Activated CD4-positive, alpha-beta memory T cell treated with anti-CD3 and anti-CD28 coated beads for 36 hours (primary cell): ENCODE measurements around the gene YIPF3. TPM values are rescaled to one million over a fixed set of nuclear protein-coding genes. Genes with fewer than 3 reads are reported as not detected.

ENCODE experiments used
- CTCF ChIA-PET: fragments of 350-600 bp; sonication (Branson Sonifier 250); formaldehyde crosslinking; loops from one replicate; lab custom pipeline; 2021; ENCODE audit warnings: antibody characterized with exemption, inconsistent platforms; lab: Charles Lee
- POLR2A ChIA-PET: fragments of 350-600 bp; sonication (Branson Sonifier 250); formaldehyde crosslinking; loops from one replicate; lab custom pipeline; 2021; ENCODE audit warnings: antibody characterized with exemption; lab: Charles Lee
- DNase-seq: peaks from one replicate; pipeline ENCODE4 v3.0.0-alpha.2; 2020
- H3K27ac Mint-ChIP-seq: one replicate; pipeline ENCODE4 v1.8.0; 2021; ENCODE audit warnings: mixed read lengths
- H3K27me3 Mint-ChIP-seq: one replicate; pipeline ENCODE4 v1.8.0; 2021; ENCODE audit warnings: mixed read lengths
- H3K36me3 Mint-ChIP-seq: one replicate; pipeline ENCODE4 v1.8.0; 2021; ENCODE audit warnings: mixed read lengths
- H3K4me1 Mint-ChIP-seq: one replicate; pipeline ENCODE4 v1.8.0; 2021; ENCODE audit warnings: low read depth, mixed read lengths
- H3K4me3 Mint-ChIP-seq: one replicate; pipeline ENCODE4 v1.8.0; 2021; ENCODE audit warnings: mild to moderate bottlenecking, mixed read lengths
- H3K9me3 Mint-ChIP-seq: one replicate; pipeline ENCODE4 v1.8.0; 2021; ENCODE audit warnings: mixed read lengths
- intact Hi-C: fragments of 100-400 bp; cut with micrococcal nuclease; formaldehyde crosslinking; loops from one replicate; pipeline ENCODE4 v1.15.1; 2023
- total RNA-seq, 2 experiments: library from RNA; stranded (reverse); gene quantifications; one replicate each; pipeline ENCODE4 v1.2.3, GENCODE V29; 2021

YIPF3 gene
- total RNA-seq, 2 experiments from 2014 or later, result 38.3 to 39.3 TPM

- Mint-ChIP-seq H3K4me1 (peaks cover 19% of the 10 kb centered on the region), H3K27ac (no peak overlapping the region), H3K4me3 (peak overlapping the region; percentile 63), H3K36me3 (peaks cover 14% of the 10 kb centered on the region), H3K27me3 (peaks cover 17% of the 10 kb centered on the region), H3K9me3 (no peaks in the 10 kb centered on the region)
- DNase-seq, result no peak
- intact Hi-C loops, result no loop called here
- CTCF ChIA-PET, result interaction anchor here (0.5 to 5.8 kb wide), 11 partner anchors 7 to 280 kb away, joined by 3 to 65 read pairs (median 3); partner anchors contain the start of genes CRIP3, DLK2, DNPH1 and POLR1C
- POLR2A ChIA-PET, result interaction anchor here (0.6 to 1.5 kb wide), 3 partner anchors 54 to 139 kb away, joined by 3 to 4 read pairs (median 3); partner anchors contain the start of gene DLK2
These were observed 7.4 kb downstream of the YIPF3 start for GRCh38 chr6:43509142-43509983.

DNA sequence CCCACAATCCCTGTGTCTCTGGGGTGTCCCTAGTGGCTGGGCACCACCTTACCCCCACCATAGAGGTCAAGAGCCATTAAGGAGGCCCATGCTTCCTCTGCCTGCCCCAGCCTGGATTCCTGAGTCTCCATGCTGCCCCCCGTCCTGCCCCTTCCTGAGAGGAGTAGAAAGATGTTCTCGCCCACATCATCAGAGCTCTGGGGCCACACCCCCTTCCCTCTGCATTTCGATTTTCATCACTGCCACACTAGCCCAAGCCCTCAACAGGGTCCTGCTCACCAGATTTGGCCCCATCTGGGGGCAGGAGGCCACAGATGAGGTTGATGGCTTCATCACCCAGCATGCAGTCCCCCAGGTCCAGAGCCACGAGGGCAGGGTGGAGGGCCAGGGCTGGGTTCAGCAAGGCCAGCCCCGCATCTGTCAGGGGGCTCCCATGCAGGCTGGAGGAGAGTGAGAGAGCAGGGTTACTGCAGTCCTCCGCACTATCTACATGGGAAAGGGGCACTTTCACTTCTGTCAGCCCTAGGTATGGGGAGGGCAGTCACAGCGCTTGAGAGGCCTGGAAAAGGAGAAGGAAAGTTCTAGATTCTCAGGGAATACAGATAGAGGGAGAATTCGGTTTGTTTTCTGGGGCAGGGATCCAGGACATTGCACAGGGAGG is 8.1 kb downstream of the YIPF3 start:
- CTCF ChIA-PET, result interaction anchor here (0.6 to 5.8 kb wide), 6 partner anchors 8 to 444 kb away, joined by 3 to 65 read pairs (median 26); partner anchors contain the start of genes DLK2, DNPH1, POLR1C and YIPF3
- peaks cover 15% of the 10 kb centered on the region for H3K4me1 Mint-ChIP-seq
- intact Hi-C loops, result no loop called here
- POLR2A ChIA-PET, result interaction anchor here (1.4 to 2.3 kb wide), 2 partner anchors 13 to 63 kb away, joined by 3 to 6 read pairs; no protein-coding TSS in a partner anchor
- no peaks in the 10 kb centered on the region for H3K9me3 Mint-ChIP-seq
- no peak overlapping the region for H3K27ac Mint-ChIP-seq
- DNase-seq, result no peak
- peak overlapping the region; percentile 63 for H3K4me3 Mint-ChIP-seq
- peaks cover 14% of the 10 kb centered on the region for H3K36me3 Mint-ChIP-seq
- H3K27me3 Mint-ChIP-seq, result peaks cover 17% of the 10 kb centered on the region

DNA sequence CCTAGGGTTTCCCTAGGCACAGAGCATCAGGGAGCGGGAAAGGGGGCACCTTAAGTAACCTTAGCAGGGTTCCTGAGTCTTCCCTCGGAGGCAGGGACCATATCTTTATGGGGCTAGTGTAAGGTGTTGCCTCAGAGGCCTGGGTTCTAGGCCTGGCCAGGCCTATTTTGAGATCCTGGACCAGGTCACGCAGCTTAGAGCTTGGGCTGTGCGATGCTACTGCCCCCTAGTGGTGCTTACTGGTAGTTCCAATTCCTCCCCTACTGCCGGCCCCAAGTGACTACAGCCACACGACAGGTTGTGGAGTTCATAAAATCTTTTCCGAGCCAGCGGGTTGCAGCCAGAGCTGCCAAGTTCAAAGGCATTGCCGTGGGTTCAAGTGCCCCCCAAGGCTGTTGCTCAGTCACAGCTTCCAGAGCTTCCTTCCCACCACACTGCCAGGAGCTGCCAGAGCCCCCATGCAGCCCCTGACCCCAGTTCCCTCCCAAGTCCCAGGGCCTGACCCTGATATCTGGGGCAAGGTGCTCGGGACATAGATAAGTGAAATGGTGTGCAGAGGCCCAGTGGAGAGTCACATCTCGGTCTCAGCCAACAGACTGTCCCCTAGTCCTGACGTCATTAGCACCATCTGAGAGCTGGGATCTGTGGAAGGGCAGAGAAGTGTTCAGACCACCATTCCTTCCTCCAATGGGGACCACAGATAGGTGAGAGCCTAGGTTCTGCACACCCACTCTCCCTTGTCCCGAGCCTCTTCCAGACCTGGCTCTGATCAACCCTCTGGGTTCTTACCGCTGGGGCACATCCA is 9.9 kb downstream of the YIPF3 start:
- POLR2A ChIA-PET, result interaction anchor here (0.7 to 2.3 kb wide), 5 partner anchors 10 to 277 kb away, joined by 3 to 6 read pairs (median 4); partner anchors contain the start of genes DNPH1, POLR1C and YIPF3
- CTCF ChIA-PET, result interaction anchor here (0.8 to 5.8 kb wide), 49 partner anchors 8 to 363 kb away, joined by 3 to 65 read pairs (median 4); partner anchors contain the start of genes CRIP3, DLK2, DNPH1 and POLR1C

GRCh38 chr6:43506171-43506570 is 10.6 kb downstream of the YIPF3 start:
- peaks cover 17% of the 10 kb centered on the region for H3K27me3 Mint-ChIP-seq
- peaks cover 10% of the 10 kb centered on the region for H3K4me1 Mint-ChIP-seq
- no peak overlapping the region for H3K4me3 Mint-ChIP-seq
- intact Hi-C loops, result loop anchor here (1.0 to 2.0 kb wide), 5 partner anchors 29 to 332 kb away; partner anchors contain the start of gene TJAP1
- POLR2A ChIA-PET, result interaction anchor here (1.6 to 1.7 kb wide), 2 partner anchors 10 to 277 kb away, joined by 3 to 6 read pairs; partner anchors contain the start of genes DNPH1, POLR1C and YIPF3
- no peak overlapping the region for H3K27ac Mint-ChIP-seq
- H3K9me3 Mint-ChIP-seq, result no peaks in the 10 kb centered on the region
- DNase-seq, result no peak
- CTCF ChIA-PET, result interaction anchor here (0.6 to 5.8 kb wide), 43 partner anchors 10 to 395 kb away, joined by 3 to 65 read pairs (median 4); partner anchors contain the start of genes CRIP3, DLK2, DNPH1 and POLR1C
- H3K36me3 Mint-ChIP-seq, result peaks cover 7% of the 10 kb centered on the region

More for the DNA sequence above, 9.9 kb downstream of the YIPF3 start:
- DNase-seq, result peak; percentile 87
- H3K9me3 Mint-ChIP-seq, result no peaks in the 10 kb centered on the region
- no peak overlapping the region for H3K27ac Mint-ChIP-seq
- peaks cover 12% of the 10 kb centered on the region for H3K4me1 Mint-ChIP-seq
- peaks cover 12% of the 10 kb centered on the region for H3K36me3 Mint-ChIP-seq
- intact Hi-C loops, result loop anchor here (1.0 to 2.0 kb wide), 5 partner anchors 30 to 333 kb away; partner anchors contain the start of gene TJAP1
- H3K4me3 Mint-ChIP-seq, result no peak overlapping the region
- H3K27me3 Mint-ChIP-seq, result peaks cover 17% of the 10 kb centered on the region

GRCh38 chr6:43505718-43506117 is 11.0 kb downstream of the YIPF3 start:
- intact Hi-C loops, result loop anchor here (1.0 to 2.0 kb wide), 5 partner anchors 29 to 331 kb away; partner anchors contain the start of gene TJAP1
- peaks cover 17% of the 10 kb centered on the region for H3K27me3 Mint-ChIP-seq
- H3K4me1 Mint-ChIP-seq, result peaks cover 9% of the 10 kb centered on the region
- peaks cover 7% of the 10 kb centered on the region for H3K36me3 Mint-ChIP-seq
- CTCF ChIA-PET, result interaction anchor here (0.6 to 5.8 kb wide), 36 partner anchors 11 to 394 kb away, joined by 3 to 65 read pairs (median 4); partner anchors contain the start of genes CRIP3, DLK2, DNPH1 and POLR1C
- no peaks in the 10 kb centered on the region for H3K9me3 Mint-ChIP-seq
- POLR2A ChIA-PET, result no interaction called here
- no peak overlapping the region for H3K4me3 Mint-ChIP-seq
- H3K27ac Mint-ChIP-seq, result no peak overlapping the region
- DNase-seq, result no peak

- Mint-ChIP-seq H3K36me3 (peaks cover 9% of the 10 kb centered on the region), H3K27me3 (peaks cover 17% of the 10 kb centered on the region), H3K4me1 (peaks cover 4% of the 10 kb centered on the region), H3K27ac (no peak overlapping the region), H3K4me3 (no peak overlapping the region), H3K9me3 (no peaks in the 10 kb centered on the region)
- DNase-seq, result no peak
- ChIA-PET POLR2A (no interaction called here), CTCF (interaction anchor here (0.7 to 5.8 kb wide), 21 partner anchors 10 to 303 kb away, joined by 3 to 65 read pairs (median 7); partner anchors contain the start of genes DLK2 and DNPH1)
- intact Hi-C loops, result no loop called here
These were observed 11.8 kb downstream of the YIPF3 start for GRCh38 chr6:43504756-43505593.

DNA sequence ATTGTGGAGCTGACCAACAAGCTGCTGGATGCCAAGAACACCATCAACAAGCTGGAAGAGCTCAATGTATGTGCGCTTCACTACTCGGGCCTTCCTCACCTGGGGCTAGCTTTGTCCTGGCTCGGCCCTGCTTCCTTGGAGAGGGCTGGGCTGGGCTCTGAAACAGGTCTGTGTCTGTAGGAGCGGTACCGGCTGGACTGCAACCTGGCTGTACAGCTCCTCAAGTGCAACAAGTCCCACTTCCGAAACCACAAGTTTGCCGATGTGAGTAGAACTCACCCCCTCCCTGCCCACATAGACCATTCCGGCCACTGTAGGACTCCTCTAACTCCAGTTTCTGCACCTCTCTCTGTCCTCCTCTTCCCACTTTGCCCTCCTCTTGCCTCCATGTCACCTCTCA is 13.3 kb downstream of the YIPF3 start:
- intact Hi-C loops, result no loop called here
- H3K27ac Mint-ChIP-seq, result no peak overlapping the region
- no peak overlapping the region for H3K4me3 Mint-ChIP-seq
- no peak for DNase-seq
- CTCF ChIA-PET, result interaction anchor here (1.5 kb wide), 1 partner anchor 14 kb away, joined by 5 read pairs; no protein-coding TSS in a partner anchor
- H3K27me3 Mint-ChIP-seq, result peaks cover 8% of the 10 kb centered on the region
- peaks cover 9% of the 10 kb centered on the region for H3K36me3 Mint-ChIP-seq
- POLR2A ChIA-PET, result no interaction called here
- no peaks in the 10 kb centered on the region for H3K9me3 Mint-ChIP-seq
- no peaks in the 10 kb centered on the region for H3K4me1 Mint-ChIP-seq

- H3K27ac Mint-ChIP-seq, result no peak overlapping the region
- POLR2A ChIA-PET, result no interaction called here
- no peaks in the 10 kb centered on the region for H3K4me1 Mint-ChIP-seq
- H3K36me3 Mint-ChIP-seq, result peaks cover 9% of the 10 kb centered on the region
- CTCF ChIA-PET, result interaction anchor here (0.8 to 1.5 kb wide), 2 partner anchors 13 to 16 kb away, joined by 3 to 5 read pairs; no protein-coding TSS in a partner anchor
- no peak for DNase-seq
- intact Hi-C loops, result no loop called here
- no peak overlapping the region for H3K4me3 Mint-ChIP-seq
- peaks cover under 1% of the 10 kb centered on the region for H3K27me3 Mint-ChIP-seq
- H3K9me3 Mint-ChIP-seq, result no peaks in the 10 kb centered on the region
These were observed 14.1 kb downstream of the YIPF3 start for GRCh38 chr6:43502666-43503065.

DNA sequence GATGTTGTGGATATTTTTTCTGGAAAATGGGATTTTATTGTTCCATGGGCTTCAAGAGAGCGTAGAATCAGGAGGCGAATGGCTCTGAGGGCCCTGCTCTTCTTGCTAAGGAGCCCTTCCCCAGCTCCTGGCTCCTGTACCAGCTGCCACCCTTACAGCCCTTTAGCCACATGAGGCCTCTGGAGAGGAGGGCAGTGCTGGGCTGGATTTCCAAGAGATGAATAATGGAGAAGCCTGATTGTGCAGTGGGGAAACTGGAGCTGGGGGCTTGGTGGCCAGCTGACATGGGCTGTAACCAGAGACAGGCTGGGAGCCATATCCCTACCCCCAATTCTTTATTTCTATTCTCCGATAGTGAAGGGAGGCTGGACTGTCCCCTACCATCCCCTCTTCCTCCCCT is 15.8 kb downstream of the YIPF3 start:
- Mint-ChIP-seq H3K27me3 (no peaks in the 10 kb centered on the region), H3K4me1 (no peaks in the 10 kb centered on the region), H3K36me3 (peaks cover 9% of the 10 kb centered on the region), H3K27ac (no peak overlapping the region), H3K9me3 (no peaks in the 10 kb centered on the region), H3K4me3 (no peak overlapping the region)
- ChIA-PET CTCF (no interaction called here), POLR2A (no interaction called here)
- DNase-seq, result no peak
- intact Hi-C loops, result no loop called here
